ENCODE measurements around the gene MAMDC2. TPM values are rescaled to one million over a fixed set of nuclear protein-coding genes. Genes with fewer than 3 reads are reported as not detected.

Gene MAMDC2
- total RNA-seq, 1 experiment from 2014 or later: 1.2 TPM

DNA sequence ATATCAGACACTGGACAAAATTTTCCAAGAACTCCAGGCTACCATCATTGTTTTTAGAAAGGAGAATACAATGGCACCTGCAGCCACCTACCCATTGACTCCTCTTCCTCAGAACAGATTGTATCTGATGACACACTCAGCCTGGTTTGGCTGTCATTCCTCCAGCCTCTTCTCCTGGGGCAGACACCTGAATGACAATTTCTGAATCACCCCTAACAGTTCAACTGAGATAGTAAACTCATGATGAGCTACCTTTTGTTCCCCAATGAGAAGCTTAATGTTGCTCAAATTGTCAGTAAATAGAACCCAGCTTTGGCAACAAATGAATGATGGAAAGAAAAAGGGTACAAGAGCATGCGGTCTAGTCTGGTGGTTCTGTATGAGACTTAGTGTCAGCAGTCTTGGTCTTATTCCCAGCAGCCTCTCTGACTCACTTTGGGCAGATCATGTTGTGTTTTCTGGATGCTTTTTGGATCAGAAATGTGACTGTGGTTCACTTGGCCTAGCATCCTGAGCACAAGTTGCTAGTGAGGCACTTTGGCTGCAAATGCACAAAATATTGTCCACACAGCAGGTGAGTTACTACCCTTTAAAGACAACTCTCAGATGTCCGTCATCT is 78.3 kb downstream of the MAMDC2 start:
- H3K9me2 ChIP-seq (ENCODE audit: insufficient read depth): no peaks in the 10 kb centered on the region
- no peak overlapping the region for H2AFZ ChIP-seq (ENCODE audit: low read depth, low read length, poor library complexity, severe bottlenecking)
- ChIA-PET RAD21 (ENCODE audit: low non-redundant PET in 1 of 2, low total read pairs in 2 of 2, uncharacterized antibody in 2 of 2, unreplicated experiment in 2 of 2) (no interaction called here), POLR2A (no interaction called here), CTCF (interaction anchor here (3.8 kb wide), 1 partner anchor 10 kb away, joined by 17 read pairs; no protein-coding TSS in a partner anchor)
- no peak overlapping the region for H3K4me3 ChIP-seq (replicated peaks in 1 of 2; ENCODE audit: low read depth in 1 of 2, low read length in 2 of 2)
- no TSS peak for BruUV-seq (replicated peaks)
- H3K27ac ChIP-seq (ENCODE audit: low read depth, low read length): no peak overlapping the region
- ATAC-seq (no peak), DNase-seq (ENCODE audit: low read depth, low spot score) (no peak)
- intact Hi-C loops (cut with micrococcal nuclease): no loop called here
- peaks cover 2 to 14% of the 10 kb centered on the region in 2 experiments; a peak in 3 of 4 replicates for H3K4me1 ChIP-seq (ENCODE audit: control insufficient read depth in 1 of 2, insufficient read depth in 2 of 2, low read length in 2 of 2)
- H3K27me3 ChIP-seq (ENCODE audit: insufficient read depth, low read length): no peaks in the 10 kb centered on the region
- H3K36me3 ChIP-seq (ENCODE audit: control insufficient read depth in 1 of 2, insufficient read depth in 2 of 2, low read length in 2 of 2): no peaks in the 10 kb centered on the region
- TF ChIP-seq EZH2phosphoT487 (IDR thresholded peaks at IDR 0.05; ENCODE audit: borderline replicate concordance): no peak
- H3K9me3 ChIP-seq (ENCODE audit: control insufficient read depth in 1 of 2, insufficient read depth in 1 of 2, low read depth in 1 of 2, low read length in 2 of 2): no peaks in the 10 kb centered on the region
- no peaks in the 10 kb centered on the region for H3K79me2 ChIP-seq (ENCODE audit: insufficient read depth, low read length)
- no peak overlapping the region for H3K9ac ChIP-seq (ENCODE audit: low read length)
- H3K4me2 ChIP-seq (ENCODE audit: low read length): no peak overlapping the region
- no peaks in the 10 kb centered on the region for H4K20me1 ChIP-seq (ENCODE audit: insufficient read depth)

DNA sequence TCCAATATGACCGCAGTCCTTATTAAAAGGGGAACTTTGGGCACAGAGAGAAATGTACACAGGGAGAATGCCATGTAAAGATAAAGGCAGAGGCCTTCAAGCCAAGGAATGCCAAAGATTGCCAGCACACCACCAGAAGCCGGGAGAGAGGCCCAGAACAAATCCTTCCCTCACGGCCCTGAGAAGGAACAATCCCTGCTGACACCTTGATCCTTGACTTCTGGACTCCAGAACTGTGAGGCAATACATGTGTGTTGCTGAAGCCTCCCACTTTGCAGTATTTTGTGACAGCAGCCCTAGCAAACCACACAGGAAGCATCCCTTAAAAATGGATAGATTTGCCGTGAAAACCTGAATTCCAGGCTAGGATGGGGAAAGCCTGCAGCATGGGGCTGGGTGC is 80.0 kb downstream of the MAMDC2 start:
- no TSS peak for BruUV-seq (replicated peaks)
- no peak overlapping the region for H3K4me3 ChIP-seq (replicated peaks in 1 of 2; ENCODE audit: low read depth in 1 of 2, low read length in 2 of 2)
- no peak for DNase-seq (ENCODE audit: low read depth, low spot score)
- H3K9me2 ChIP-seq (ENCODE audit: insufficient read depth): no peaks in the 10 kb centered on the region
- H3K9me3 ChIP-seq (ENCODE audit: control insufficient read depth in 1 of 2, insufficient read depth in 1 of 2, low read depth in 1 of 2, low read length in 2 of 2): no peaks in the 10 kb centered on the region
- H4K20me1 ChIP-seq (ENCODE audit: insufficient read depth): no peaks in the 10 kb centered on the region
- no peaks in the 10 kb centered on the region for H3K79me2 ChIP-seq (ENCODE audit: insufficient read depth, low read length)
- ChIA-PET CTCF (no interaction called here), POLR2A (no interaction called here), RAD21 (ENCODE audit: low non-redundant PET in 1 of 2, low total read pairs in 2 of 2, uncharacterized antibody in 2 of 2, unreplicated experiment in 2 of 2) (no interaction called here)
- no peak overlapping the region for H3K27ac ChIP-seq (ENCODE audit: low read depth, low read length)
- intact Hi-C loops (cut with micrococcal nuclease): no loop called here
- H3K27me3 ChIP-seq (ENCODE audit: insufficient read depth, low read length): no peaks in the 10 kb centered on the region
- no peak for ATAC-seq
- peaks cover 2 to 9% of the 10 kb centered on the region in 2 experiments; a peak in 3 of 4 replicates for H3K4me1 ChIP-seq (ENCODE audit: control insufficient read depth in 1 of 2, insufficient read depth in 2 of 2, low read length in 2 of 2)
- no peaks in the 10 kb centered on the region for H3K36me3 ChIP-seq (ENCODE audit: control insufficient read depth in 1 of 2, insufficient read depth in 2 of 2, low read length in 2 of 2)
- H3K4me2 ChIP-seq (ENCODE audit: low read length): no peak overlapping the region
- H2AFZ ChIP-seq (ENCODE audit: low read depth, low read length, poor library complexity, severe bottlenecking): no peak overlapping the region
- no peak overlapping the region for H3K9ac ChIP-seq (ENCODE audit: low read length)
- TF ChIP-seq, protein P1, sequence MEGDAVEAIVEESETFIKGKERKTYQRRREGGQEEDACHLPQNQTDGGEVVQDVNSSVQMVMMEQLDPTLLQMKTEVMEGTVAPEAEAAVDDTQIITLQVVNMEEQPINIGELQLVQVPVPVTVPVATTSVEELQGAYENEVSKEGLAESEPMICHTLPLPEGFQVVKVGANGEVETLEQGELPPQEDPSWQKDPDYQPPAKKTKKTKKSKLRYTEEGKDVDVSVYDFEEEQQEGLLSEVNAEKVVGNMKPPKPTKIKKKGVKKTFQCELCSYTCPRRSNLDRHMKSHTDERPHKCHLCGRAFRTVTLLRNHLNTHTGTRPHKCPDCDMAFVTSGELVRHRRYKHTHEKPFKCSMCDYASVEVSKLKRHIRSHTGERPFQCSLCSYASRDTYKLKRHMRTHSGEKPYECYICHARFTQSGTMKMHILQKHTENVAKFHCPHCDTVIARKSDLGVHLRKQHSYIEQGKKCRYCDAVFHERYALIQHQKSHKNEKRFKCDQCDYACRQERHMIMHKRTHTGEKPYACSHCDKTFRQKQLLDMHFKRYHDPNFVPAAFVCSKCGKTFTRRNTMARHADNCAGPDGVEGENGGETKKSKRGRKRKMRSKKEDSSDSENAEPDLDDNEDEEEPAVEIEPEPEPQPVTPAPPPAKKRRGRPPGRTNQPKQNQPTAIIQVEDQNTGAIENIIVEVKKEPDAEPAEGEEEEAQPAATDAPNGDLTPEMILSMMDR (IDR thresholded peaks at IDR 0.05 in 2 of 3, conservative IDR thresholded peaks at IDR 0.05 in 1 of 3; ENCODE audit: borderline replicate concordance in 1 of 3, insufficient read depth in 1 of 3, low read depth in 2 of 3, low read length in 2 of 3): no peak
- TF ChIP-seq EGR1 (IDR thresholded peaks at IDR 0.05; ENCODE audit: low read depth): no peak
- no peak for TF ChIP-seq ZFX (IDR thresholded peaks at IDR 0.05)
- TF ChIP-seq CBX3 (IDR thresholded peaks at IDR 0.05; ENCODE audit: low read depth): no peak
- no peak for TF ChIP-seq SP1 (IDR thresholded peaks at IDR 0.05; ENCODE audit: low read depth)
- TF ChIP-seq TCF7L2 (IDR thresholded peaks at IDR 0.05; ENCODE audit: borderline replicate concordance, extremely low read depth, insufficient read depth, insufficient read length): no peak
- TF ChIP-seq, protein P2, sequence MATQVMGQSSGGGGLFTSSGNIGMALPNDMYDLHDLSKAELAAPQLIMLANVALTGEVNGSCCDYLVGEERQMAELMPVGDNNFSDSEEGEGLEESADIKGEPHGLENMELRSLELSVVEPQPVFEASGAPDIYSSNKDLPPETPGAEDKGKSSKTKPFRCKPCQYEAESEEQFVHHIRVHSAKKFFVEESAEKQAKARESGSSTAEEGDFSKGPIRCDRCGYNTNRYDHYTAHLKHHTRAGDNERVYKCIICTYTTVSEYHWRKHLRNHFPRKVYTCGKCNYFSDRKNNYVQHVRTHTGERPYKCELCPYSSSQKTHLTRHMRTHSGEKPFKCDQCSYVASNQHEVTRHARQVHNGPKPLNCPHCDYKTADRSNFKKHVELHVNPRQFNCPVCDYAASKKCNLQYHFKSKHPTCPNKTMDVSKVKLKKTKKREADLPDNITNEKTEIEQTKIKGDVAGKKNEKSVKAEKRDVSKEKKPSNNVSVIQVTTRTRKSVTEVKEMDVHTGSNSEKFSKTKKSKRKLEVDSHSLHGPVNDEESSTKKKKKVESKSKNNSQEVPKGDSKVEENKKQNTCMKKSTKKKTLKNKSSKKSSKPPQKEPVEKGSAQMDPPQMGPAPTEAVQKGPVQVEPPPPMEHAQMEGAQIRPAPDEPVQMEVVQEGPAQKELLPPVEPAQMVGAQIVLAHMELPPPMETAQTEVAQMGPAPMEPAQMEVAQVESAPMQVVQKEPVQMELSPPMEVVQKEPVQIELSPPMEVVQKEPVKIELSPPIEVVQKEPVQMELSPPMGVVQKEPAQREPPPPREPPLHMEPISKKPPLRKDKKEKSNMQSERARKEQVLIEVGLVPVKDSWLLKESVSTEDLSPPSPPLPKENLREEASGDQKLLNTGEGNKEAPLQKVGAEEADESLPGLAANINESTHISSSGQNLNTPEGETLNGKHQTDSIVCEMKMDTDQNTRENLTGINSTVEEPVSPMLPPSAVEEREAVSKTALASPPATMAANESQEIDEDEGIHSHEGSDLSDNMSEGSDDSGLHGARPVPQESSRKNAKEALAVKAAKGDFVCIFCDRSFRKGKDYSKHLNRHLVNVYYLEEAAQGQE (IDR thresholded peaks at IDR 0.05; ENCODE audit: low read depth): no peak
- TF ChIP-seq EZH2phosphoT487 (IDR thresholded peaks at IDR 0.05; ENCODE audit: borderline replicate concordance): no peak
- TF ChIP-seq, protein P3, sequence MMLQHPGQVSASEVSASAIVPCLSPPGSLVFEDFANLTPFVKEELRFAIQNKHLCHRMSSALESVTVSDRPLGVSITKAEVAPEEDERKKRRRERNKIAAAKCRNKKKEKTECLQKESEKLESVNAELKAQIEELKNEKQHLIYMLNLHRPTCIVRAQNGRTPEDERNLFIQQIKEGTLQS (IDR thresholded peaks at IDR 0.05): no peak
- TF ChIP-seq, protein P4, sequence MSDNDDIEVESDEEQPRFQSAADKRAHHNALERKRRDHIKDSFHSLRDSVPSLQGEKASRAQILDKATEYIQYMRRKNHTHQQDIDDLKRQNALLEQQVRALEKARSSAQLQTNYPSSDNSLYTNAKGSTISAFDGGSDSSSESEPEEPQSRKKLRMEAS (IDR thresholded peaks at IDR 0.05): no peak
- no peak for TF ChIP-seq FOSL1 (IDR thresholded peaks at IDR 0.05; ENCODE audit: low read depth)
- no peak for TF ChIP-seq POLR2A (IDR thresholded peaks at IDR 0.05; ENCODE audit: borderline replicate concordance, extremely low read depth, insufficient read depth, insufficient read length)

Measured in HCT116 (cell line).